ENCODE data around the gene BAAT. TPM values are rescaled to one million over a fixed set of nuclear protein-coding genes. Genes with fewer than 3 reads are reported as not detected.

Gene BAAT
- total RNA-seq, 1 experiment from 2014 or later, result not detected

DNA sequence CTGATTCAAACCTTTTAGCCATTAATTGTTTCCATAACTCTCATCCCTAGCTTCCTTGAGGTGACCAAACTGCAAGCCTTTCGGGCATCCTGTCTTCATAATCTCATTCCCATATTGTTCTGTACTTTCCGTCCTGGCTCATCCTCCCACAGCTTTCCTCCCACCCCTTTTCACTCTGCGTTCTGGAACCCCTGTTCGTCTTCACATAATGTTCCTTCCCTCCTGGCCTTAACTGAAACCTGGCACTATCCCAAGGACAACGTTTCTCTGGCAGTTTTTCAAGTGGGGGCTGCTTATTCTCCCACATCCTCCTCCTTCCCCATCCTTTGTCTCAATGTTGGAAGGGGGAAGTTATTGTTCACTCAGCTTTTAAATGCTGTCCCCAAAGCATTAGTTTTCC is 15.3 kb upstream of the BAAT start:
- Histone ChIP-seq H3F3A (ENCODE audit: insufficient read depth, low read depth) (no peaks in the 10 kb centered on the region), H2AFZ (no peak overlapping the region), H4K20me1 (ENCODE audit: insufficient read depth) (no peaks in the 10 kb centered on the region), H3K27me3 (ENCODE audit: insufficient read depth, low read depth) (no peaks in the 10 kb centered on the region), H3K9me3 (ENCODE audit: insufficient read depth, low read depth) (peaks cover 29% of the 10 kb centered on the region), H3K36me3 (ENCODE audit: low read depth) (peaks cover 68% of the 10 kb centered on the region), H3K4me3 (no peak overlapping the region; the same call in 1 of the 2 replicates), H3K79me2 (ENCODE audit: low read depth) (peaks cover 57% of the 10 kb centered on the region), H3K4me1 (replicated peaks; ENCODE audit: insufficient read depth) (peaks cover 19% of the 10 kb centered on the region), H3K27ac (no peak overlapping the region), H3K9me2 (ENCODE audit: insufficient read depth) (no peaks in the 10 kb centered on the region), H3K4me2 (peak overlapping the region; percentile 91)
- CTCF ChIA-PET, result no interaction called here
- intact Hi-C loops (cut with micrococcal nuclease; ENCODE audit: unreplicated experiment), result no loop called here
- no TSS peak for BruUV-seq (replicated peaks)
- TF ChIP-seq, protein P1, sequence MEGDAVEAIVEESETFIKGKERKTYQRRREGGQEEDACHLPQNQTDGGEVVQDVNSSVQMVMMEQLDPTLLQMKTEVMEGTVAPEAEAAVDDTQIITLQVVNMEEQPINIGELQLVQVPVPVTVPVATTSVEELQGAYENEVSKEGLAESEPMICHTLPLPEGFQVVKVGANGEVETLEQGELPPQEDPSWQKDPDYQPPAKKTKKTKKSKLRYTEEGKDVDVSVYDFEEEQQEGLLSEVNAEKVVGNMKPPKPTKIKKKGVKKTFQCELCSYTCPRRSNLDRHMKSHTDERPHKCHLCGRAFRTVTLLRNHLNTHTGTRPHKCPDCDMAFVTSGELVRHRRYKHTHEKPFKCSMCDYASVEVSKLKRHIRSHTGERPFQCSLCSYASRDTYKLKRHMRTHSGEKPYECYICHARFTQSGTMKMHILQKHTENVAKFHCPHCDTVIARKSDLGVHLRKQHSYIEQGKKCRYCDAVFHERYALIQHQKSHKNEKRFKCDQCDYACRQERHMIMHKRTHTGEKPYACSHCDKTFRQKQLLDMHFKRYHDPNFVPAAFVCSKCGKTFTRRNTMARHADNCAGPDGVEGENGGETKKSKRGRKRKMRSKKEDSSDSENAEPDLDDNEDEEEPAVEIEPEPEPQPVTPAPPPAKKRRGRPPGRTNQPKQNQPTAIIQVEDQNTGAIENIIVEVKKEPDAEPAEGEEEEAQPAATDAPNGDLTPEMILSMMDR (conservative IDR thresholded peaks at IDR 0.05), result no peak
- TF ChIP-seq EZH2 (IDR thresholded peaks at IDR 0.05; ENCODE audit: low read depth), result no peak
- DNase-seq, result no peak
- POLR2A ChIA-PET (ENCODE audit: unreplicated experiment), result no interaction called here

DNA sequence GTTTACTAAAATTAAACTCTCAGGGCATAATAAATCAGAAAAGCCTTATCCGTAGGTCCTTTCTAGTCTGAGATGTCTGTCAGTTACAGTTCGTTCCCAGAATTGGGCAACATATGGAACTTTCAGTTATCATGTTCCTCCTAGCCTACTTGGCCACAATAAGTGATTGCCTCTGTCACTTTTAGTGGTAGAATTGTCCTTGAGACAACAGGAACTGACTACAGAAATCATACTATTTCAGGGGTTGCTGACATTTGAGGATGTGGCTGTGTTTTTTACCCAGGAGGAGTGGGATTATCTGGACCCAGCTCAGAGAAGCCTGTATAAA is 14.8 kb upstream of the BAAT start:
- TF ChIP-seq, protein P1 (conservative IDR thresholded peaks at IDR 0.05), result no peak
- no peak for TF ChIP-seq EZH2 (IDR thresholded peaks at IDR 0.05; ENCODE audit: low read depth)
- Histone ChIP-seq H3K79me2 (ENCODE audit: low read depth) (peaks cover 62% of the 10 kb centered on the region), H3K9me2 (ENCODE audit: insufficient read depth) (no peaks in the 10 kb centered on the region), H3K9me3 (ENCODE audit: insufficient read depth, low read depth) (peaks cover 24% of the 10 kb centered on the region), H3K4me3 (peak overlapping the region; percentile 81), H4K20me1 (ENCODE audit: insufficient read depth) (no peaks in the 10 kb centered on the region), H3K4me2 (peak overlapping the region; percentile 91), H3K27me3 (ENCODE audit: insufficient read depth, low read depth) (no peaks in the 10 kb centered on the region), H3F3A (ENCODE audit: insufficient read depth, low read depth) (no peaks in the 10 kb centered on the region), H3K36me3 (ENCODE audit: low read depth) (peaks cover 66% of the 10 kb centered on the region), H2AFZ (peak overlapping the region; percentile 80), H3K27ac (no peak overlapping the region), H3K4me1 (replicated peaks; ENCODE audit: insufficient read depth) (peaks cover 19% of the 10 kb centered on the region)
- CTCF ChIA-PET, result interaction anchor here (0.7 kb wide), 1 partner anchor 27 kb away, joined by 3 read pairs; no protein-coding TSS in a partner anchor
- intact Hi-C loops (cut with micrococcal nuclease; ENCODE audit: unreplicated experiment), result loop anchor here (5.0 kb wide), 1 partner anchor 1577 kb away; the partner anchor contains the start of gene NR4A3
- POLR2A ChIA-PET (ENCODE audit: unreplicated experiment), result interaction anchor here (0.6 kb wide), 1 partner anchor 50 kb away, joined by 10 read pairs; no protein-coding TSS in a partner anchor
- no TSS peak for BruUV-seq (replicated peaks)
- DNase-seq, result no peak

DNA sequence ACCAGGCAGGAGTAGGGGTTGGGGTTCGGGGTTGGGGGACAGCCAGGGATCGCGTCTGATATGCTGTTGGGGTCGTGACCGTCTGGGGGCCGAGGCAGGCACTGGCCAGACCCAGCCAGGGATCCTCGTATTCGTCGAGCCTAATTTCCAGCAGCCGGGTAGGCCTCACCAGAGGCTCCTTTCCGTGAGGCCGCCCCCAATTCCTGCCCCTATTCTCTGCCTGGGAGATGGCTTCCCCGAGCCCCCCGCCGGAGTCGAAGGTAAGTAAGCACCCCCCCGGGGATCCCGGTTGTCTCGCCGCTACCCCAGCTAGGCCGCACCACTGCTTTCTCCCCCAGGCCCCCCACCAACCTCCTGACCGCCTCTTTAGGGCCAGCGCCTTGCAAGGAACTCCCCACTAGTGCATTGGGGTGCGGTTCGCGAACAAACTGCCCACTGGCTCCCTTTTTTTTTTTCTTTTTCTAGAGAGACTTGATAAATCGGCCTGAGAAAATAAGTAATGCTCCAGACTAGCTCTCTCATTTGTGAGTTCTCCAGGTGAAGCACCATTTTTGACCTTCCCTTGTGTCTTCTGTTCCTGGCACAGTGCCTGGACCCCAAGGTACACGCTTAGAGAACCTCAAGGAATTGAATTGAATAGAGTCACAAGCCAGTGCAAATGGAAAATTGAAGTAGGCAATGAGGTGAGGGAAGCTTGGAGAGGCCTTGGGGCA is 14.3 kb upstream of the BAAT start:
- H3K79me2 ChIP-seq (ENCODE audit: low read depth), result peaks cover 67% of the 10 kb centered on the region
- no peak for DNase-seq
- TF ChIP-seq, protein P1 (conservative IDR thresholded peaks at IDR 0.05), result no peak
- no peak for TF ChIP-seq EZH2 (IDR thresholded peaks at IDR 0.05; ENCODE audit: low read depth)
- H3K27me3 ChIP-seq (ENCODE audit: insufficient read depth, low read depth), result no peaks in the 10 kb centered on the region
- ChIA-PET POLR2A (ENCODE audit: unreplicated experiment) (interaction anchor here (0.5 to 0.8 kb wide), 5 partner anchors 16 to 258 kb away, joined by 3 to 13 read pairs (median 10); no protein-coding TSS in a partner anchor), CTCF (interaction anchor here (0.6 to 0.7 kb wide), 2 partner anchors 27 to 76 kb away, joined by 3 to 5 read pairs; no protein-coding TSS in a partner anchor)
- H3K4me2 ChIP-seq, result peak overlapping the region; percentile 91
- peaks cover 19% of the 10 kb centered on the region for H3K4me1 ChIP-seq (replicated peaks; ENCODE audit: insufficient read depth)
- peak overlapping the region; percentile 81 for H3K4me3 ChIP-seq
- BruUV-seq (replicated peaks), result TSS peak; percentile 41
- intact Hi-C loops (cut with micrococcal nuclease; ENCODE audit: unreplicated experiment), result loop anchor here (1.0 to 5.0 kb wide), 2 partner anchors 134 to 1577 kb away; partner anchors contain the start of genes NR4A3 and RNF20
- H3K9me2 ChIP-seq (ENCODE audit: insufficient read depth), result no peaks in the 10 kb centered on the region
- no peaks in the 10 kb centered on the region for H4K20me1 ChIP-seq (ENCODE audit: insufficient read depth)
- no peak overlapping the region for H3K27ac ChIP-seq
- no peaks in the 10 kb centered on the region for H3F3A ChIP-seq (ENCODE audit: insufficient read depth, low read depth)
- H2AFZ ChIP-seq, result peak overlapping the region; percentile 80
- H3K9me3 ChIP-seq (ENCODE audit: insufficient read depth, low read depth), result peaks cover 21% of the 10 kb centered on the region
- peaks cover 64% of the 10 kb centered on the region for H3K36me3 ChIP-seq (ENCODE audit: low read depth)
